T-helper 9 cell (primary cell): ENCODE measurements around the gene BPIFA1.

ENCODE experiments used
- DNase-seq: peaks from one replicate; pipeline ENCODE4 v3.0.0-alpha.2; 2020
- total RNA-seq, 2 donors: gene quantifications; one replicate each; lab custom pipeline; 2026; lab: John Stamatoyannopoulos, UW

Gene BPIFA1
- total RNA-seq: 0 reads per million in 2 donors

DNA sequence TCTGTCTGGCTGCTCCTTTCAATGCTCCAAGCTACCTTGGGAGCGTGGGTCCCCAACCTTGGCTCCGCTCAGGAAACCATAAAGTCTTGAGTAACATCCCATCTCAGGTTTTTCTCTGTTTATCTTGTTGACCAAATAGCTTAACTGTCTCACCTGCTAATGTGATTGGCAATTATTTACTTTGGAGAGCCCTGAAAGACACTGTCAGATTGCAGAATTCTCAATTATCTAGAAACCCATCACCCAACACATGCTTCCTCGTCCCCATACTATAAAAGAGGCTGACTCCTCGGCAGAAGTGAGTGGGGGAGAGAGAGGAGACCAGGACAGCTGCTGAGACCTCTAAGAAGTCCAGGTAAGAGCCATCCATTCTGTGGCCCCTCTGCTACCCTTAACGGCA is at the start of gene BPIFA1:
BPIFA1 (plus strand) TSS at position 301 of the 400 bp plus-strand sequence. CDS start 1,716 bp downstream, outside the sequence.
- no peak for DNase-seq

DNA sequence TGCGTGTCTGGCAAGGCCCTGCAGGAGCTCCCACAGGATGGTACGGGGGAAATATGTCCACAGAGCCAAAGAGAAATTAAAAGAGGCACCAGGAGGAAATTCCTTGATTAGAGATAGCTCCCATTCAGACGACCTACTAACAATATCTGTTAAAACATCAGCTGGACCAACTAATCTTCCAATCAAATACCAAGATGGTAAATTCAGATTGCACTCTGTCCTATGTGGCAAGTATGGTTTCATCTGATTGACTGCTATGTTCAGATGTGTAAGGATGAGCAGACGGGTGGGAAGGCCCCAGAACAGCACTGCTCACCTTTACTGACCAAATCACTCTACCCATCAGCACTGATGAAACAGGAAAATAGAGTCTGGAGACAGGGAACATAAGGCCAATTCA is 48.3 kb upstream of the BPIFA1 start:
- DNase-seq: no peak

DNA sequence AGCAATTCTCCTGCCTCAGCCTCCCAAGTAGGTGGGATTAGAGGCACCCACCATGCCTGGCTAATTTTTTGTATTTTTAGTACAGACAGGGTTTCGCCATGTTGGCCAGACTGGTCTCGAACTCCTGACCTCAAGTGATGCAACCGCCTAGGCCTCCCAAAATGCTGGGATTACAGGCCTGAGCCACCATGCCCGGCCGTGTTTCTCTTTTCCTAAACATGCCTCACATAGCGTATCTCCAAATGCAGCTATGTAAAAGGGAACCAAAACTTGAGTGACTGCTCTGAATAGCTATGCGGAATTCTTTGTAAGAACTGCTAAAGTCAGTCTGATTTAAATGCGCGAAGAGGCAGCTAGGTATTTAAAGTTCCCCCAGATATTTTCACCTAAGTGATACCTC is 47.4 kb upstream of the BPIFA1 start:
- no peak for DNase-seq

DNA sequence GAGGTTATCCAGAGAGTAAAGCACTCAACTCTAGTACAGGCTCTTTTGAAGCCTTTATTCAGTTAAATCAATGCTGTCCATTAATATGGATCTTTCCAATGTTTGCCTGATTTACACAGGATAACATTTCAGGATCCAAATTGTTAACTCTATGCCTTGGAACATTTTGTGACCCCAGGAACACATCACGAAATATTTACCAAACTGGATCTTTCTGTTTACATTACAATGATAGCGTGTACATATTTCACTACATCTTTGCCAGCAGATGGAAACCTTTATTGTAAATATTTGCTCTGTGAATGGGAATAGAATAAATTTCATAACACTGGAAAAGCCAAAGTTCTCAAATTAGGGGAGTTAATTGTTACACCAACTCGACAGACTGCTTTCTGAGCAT is 44.3 kb upstream of the BPIFA1 start:
- no peak for DNase-seq

DNA sequence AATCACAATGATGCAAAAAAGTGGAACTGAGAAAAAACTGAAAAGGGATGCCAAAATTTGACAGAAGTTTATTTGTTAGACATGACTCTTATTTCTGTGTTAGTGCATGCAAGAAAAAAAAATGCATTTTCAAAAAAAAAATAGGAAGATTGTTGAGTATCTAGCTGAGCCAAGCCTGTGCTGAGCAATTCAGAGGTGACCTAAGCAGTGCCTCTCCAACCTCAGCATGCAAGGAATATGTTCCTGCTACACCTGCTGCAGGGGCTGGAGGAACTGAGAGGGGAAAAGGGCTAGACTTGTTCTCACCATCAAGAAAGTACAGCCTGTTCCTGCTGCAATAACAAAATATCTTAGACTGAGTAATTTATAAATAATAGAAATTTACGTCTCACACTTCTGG is 43.8 kb upstream of the BPIFA1 start:
- no peak for DNase-seq

DNA sequence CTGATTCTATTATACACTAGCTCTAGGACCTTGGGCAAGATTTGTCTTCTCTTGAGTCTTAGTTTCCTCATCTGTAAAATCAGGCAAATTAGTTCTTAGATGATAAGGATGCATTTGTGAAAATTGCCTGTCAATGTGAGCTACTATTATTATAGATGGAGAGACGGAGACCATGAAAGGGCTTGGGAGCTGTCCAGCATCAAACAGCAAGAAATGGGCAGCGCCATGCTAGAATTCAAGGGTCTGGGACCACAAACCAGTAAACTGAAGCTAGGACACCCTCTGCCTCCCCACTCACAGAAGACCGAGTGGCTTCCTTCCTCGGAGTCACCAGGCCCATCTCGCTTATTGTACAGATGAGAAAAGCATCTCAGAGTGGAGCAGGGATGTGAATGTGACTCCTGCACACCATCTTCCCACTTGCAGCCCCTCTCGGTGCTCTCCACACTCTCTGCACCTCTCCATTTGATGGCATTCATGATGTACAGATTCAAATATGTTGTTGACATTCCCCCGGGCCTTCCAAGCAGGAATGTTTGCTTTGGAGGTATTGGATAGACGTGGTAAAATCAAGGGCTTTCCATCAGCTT is 42.8 kb upstream of the BPIFA1 start:
- no peak for DNase-seq

DNA sequence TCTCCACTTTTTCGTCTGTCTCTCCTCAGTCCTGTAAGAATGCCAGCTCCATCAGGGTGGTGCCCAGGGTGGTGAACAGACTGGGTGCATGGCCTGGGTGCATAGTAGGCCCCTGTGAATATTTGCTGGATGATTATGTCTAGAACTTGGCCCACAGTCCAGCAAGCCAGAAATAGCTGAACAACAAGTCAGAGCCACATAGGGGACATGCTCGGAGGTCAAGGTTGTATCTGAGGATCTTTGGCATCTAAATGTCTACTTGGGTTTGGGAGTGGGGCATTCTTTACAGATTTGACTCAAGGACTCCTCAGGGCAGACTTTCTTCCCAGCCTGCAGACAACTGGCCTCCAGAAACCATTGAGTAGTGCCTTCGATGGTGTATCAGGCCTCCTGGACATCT is 36.8 kb upstream of the BPIFA1 start:
- no peak for DNase-seq

DNA sequence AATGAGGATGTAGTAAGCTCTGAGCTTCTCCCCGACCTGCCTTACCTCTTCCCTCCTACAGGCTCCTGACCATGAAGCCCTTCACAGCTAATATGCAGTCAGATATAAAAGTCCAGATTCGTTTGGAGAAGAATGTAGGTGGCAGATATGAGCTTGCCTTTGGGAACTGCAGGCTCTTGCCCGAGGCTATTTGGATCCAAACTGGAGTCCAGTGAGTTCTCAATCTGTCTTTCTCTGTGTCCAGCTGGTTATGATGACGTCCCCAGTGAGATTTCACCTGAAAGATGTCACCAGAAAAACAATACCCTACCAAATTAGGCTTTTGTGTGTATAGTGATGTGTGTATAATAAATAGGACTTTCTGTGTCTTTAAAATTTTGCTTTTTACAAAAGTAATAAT is 33.3 kb upstream of the BPIFA1 start:
- no peak for DNase-seq

DNA sequence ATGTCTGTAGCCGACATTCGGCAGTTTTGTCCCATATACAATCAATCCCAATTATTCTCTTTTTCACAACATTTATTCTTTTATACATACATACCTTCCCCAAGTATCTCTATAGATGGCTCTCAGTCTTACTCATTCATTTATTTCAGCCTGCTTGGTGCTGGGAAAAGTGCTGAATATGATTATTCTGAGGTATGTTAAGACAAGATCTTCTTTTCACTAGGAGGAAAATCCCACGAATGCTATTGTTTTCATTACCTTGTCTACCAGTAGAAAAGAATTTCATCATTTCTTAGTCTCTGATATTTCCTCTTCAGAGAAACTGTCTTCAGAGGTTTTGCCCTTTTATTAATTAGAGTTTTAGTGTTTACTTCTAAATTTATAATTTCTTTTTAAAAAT is 32.4 kb upstream of the BPIFA1 start:
- DNase-seq: no peak

DNA sequence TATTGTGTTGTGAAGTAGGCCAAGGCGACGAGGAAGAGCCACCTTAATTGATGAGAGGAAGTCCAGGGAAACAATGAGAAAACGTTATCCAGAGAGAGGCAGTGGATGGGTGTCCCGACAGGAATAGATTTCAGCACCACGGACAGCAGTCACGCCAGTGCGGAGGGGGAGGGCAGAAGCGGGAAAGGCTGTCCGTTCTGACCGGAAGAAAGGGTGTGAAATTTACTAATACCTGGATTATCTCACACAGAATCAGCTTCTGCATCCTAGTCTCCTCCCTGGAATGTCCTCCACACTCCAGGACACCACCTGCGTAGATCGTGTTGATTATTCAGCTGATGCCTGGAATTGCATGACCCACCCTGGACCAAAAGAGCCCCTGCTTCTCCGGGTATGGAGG is 26.0 kb upstream of the BPIFA1 start:
- peak; percentile 11 for DNase-seq

DNA sequence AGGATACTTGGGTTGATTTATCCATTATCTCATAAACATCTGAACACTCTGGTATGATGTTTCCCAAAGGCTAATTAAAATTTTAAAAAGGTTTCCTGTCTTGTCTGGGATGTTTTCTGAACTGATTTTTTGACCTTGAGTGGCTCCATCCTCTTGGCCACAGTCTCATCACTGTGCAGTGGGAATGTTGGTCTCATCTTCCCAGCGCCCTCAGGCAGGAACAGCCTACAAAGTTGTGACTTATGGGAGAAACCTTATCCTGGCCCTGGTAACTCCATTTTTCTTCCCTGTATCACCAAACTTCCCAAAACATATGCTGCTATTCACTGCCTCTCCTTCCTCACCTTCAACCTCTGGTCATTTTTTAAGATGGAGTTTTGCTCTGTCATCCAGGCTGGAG is 25.4 kb upstream of the BPIFA1 start:
- no peak for DNase-seq

DNA sequence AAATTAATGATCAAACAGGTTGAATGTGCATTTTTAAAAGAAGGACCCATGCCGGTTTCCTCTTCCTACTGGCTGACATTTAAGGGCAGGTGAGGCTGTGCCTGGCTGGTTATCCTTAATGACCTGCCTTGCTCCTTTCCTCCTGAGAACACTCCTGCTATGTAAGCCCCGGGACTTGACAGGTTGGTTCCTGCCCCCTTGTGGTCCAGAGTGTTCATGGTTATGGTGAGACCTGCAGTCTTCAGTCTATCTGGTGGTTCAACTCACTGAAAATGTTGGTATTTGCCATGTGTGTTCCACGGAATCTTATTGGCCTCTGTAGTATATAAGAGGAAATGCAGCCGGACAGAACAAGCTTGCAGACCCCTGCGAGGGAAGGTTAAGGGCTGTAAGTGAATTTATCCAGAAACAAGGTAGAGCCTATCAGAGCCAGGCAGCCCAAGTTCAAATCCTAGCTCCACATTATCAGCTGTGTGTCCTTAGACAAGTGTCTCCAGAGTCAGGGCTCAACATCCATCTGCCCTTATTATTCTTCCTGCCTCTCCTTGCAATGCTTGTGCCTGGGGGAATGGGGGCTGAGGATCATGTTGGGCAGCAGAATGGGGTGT is 23.9 kb upstream of the BPIFA1 start:
- no peak for DNase-seq

DNA sequence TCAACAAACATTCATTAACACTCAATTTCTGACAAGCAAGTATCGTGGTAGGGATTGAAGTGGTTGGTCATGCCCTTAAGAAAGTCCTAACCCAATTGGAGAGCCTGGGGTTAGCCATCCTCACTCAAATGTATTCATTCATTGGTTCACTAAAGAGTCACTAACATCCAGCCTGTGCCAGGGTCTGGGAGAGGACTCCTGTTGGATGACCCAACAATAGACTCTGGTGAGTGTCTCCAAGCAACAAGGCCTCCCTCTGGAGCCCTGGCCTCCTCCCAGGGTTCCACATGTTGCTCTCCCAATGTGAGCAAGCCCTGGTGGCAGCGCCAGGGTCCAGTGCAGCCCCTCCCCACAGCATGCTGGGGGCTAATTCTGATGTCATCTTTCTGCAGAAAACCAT is 18.7 kb upstream of the BPIFA1 start, which contains the start of gene BPIFA3:
BPIFA3 (plus strand) TSS at position 301 of the 400 bp plus-strand sequence. CDS start 185 bp downstream, outside the sequence.
- DNase-seq: no peak

DNA sequence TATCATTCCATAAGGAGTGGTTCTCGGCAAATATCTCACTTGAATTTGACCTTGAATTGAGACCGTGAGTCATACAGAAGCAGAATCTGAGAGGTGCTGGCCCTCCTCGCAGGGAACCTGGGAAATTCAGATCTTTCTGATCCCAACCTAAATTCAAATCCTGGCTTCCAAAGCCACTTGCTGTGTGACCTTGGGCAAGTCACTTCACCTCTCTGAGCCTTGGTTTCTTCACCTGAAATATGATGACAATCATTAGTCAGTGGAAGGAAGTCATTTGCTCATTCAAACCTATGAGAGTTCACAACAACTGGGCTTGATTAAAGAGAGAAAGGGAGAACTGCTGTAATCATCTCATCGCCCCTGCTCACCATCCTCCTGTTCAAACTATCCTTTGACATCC is 11.4 kb upstream of the BPIFA1 start:
- no peak for DNase-seq

DNA sequence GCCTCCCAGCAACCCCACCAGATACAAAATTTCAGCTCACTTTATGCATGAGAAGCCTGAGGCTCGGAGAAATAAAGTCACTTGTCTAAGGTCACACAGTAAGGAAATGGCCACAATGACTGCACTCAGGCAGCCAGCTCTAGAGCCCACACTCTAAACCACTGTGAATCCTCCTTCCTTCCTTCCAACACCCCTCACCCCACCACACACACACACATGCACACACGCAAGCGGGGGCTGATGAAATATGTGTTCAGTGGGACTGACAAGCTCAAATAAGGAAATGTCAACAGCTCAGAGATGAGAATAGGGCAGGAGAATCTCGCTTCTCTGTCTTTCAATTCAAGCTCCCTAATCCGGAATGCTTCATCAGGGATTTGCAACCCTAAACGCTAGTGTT is 6.0 kb upstream of the BPIFA1 start:
- no peak for DNase-seq

DNA sequence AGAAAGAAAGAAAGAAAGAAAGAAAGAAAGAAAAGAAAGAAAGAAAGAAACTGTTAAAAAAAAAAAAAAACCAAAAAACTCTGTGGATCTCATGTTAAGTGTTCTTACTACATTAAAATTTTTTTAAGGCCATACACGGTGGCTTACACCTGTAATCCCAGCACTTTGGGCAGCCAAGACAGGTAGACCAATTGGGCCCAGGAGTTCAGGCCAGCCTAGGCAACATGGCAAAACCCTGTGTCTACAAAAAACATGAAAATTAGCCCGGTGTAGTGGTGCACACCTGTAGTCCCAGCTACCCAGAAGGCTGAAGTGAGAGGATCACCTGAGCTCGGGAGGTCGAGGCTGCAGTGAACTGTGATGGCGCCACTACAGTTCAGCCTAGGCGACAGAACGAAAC is 4.6 kb upstream of the BPIFA1 start:
- DNase-seq: no peak

DNA sequence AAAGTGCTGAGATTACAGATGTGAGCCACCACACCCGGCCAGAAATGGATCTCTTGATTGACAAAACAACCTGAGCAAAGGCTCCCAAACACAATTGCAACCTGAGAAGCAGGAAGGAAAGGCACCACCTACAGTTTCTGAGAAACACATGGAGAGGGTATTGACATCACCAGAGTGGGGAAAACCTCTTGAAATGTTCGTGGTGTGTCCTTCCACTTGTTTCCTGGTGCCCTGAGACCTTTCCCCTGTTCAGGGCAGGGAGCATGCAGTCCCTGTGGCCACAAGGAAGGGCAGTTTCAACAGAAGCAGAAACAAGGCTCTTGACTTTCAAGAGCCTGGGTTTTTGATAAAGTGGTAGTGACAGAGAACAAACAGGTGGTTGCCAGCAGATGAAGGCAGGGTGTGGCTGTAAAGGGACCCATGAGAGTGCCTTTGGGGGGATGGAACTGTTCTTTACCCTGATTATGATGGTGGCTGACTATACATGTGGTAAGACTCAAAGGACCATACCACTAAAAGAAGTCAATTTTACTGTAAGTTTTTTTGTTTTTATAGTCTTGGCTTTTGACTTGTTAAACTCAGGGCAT is 3.2 kb upstream of the BPIFA1 start:
- DNase-seq: no peak

DNA sequence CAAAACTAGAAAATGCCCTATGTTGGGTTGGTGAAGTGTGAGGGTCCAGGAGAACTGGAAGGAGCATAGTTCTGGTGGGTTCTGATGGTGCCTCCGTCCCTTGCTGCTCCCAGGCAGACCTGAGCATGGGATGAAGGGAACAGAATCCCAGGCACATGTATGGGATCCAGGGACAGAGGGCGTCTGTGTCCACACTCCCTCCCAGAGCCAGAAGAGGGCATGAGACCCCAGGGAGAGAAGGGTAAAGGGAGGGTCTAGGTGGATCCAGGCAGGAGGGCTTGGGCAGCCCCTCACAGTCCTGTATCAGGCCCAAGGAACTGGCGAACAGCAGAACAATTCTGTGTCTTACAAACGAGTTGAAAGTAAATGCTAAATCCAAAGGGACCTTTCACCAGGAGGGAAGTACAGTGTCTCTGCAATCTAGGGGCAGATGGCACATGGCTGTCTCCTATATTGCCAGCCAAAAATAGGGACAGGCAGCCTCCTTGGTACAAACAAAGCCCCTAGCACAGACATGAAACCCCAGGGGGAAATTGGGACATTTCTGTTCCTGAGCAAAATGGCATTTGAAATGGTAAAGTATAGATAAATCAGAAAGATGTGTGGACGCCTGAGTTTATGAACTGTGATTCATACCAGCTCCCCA is 2.5 kb upstream of the BPIFA1 start:
- no peak for DNase-seq

DNA sequence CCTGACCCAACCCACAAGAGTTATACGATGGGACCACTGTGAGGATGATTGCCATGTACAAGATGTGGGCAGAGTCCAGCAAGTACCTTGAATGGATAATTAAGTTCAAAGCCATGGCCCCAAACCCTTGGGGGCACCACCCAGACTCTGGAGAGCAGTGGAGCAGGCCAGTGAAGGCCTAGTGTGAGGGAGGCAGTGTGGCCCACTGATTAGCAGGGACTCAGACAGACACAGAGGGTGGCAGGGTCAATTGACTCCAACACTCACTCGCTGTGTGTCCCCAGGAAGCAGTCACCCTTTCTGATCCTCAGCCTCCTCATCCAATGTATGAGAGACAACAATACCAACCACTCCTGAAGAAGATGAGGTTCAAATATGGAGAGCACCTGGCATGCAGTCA is 1.7 kb upstream of the BPIFA1 start:
- DNase-seq: no peak

DNA sequence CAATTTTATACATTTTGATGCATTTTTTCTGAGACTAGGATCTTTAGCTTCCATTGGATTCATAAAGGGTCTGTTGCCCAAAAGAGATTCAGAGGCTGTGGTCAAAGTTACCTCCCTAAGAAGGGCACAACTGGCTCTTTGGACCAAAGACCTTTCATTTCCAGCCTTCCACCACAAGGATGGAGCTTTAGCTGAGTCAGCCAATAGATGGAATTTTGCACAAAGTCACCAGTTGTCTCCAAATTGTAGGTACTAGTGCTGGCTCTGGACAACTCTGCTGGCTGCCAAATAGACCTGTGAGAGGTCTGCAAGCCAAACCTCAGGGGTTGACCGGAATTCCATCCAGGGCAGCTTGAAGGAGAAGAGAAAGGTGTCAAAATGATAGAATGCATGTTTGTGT is 555 bp downstream of the BPIFA1 start:
- DNase-seq: no peak

DNA sequence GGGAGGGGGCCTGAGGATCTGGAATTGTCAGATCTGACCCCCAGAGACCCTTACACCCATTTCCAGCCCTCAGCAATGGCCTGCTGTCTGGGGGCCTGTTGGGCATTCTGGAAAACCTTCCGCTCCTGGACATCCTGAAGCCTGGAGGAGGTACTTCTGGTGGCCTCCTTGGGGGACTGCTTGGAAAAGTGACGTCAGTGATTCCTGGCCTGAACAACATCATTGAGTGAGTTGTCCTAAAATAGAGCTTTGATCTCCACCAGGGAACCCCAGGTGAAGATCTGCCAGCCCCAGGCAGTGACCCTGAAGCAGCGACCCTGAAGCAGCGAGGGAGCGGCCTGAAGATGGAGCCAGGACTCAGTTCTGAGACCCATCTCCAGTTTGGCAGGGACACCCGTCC is 2.2 kb downstream of the BPIFA1 start:
- DNase-seq: no peak

DNA sequence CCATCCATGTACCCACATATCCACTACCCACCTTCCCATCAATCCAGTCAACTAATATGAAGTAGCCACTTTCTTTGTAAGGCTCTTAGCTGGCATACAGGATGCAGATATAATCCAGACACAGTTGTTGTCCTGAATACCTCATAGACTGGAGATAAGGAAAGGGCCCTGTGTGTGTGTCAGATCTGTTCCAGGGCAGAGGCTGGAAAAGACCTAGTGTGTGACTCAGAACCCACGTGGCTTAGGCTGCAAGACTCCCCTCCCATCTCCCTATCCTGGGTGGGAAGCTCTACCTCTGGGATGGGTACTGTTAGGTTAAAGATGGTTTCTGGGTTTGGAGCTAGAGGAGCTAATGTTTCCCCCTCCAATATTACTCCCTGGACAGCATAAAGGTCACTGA is 3.6 kb downstream of the BPIFA1 start:
- no peak for DNase-seq

DNA sequence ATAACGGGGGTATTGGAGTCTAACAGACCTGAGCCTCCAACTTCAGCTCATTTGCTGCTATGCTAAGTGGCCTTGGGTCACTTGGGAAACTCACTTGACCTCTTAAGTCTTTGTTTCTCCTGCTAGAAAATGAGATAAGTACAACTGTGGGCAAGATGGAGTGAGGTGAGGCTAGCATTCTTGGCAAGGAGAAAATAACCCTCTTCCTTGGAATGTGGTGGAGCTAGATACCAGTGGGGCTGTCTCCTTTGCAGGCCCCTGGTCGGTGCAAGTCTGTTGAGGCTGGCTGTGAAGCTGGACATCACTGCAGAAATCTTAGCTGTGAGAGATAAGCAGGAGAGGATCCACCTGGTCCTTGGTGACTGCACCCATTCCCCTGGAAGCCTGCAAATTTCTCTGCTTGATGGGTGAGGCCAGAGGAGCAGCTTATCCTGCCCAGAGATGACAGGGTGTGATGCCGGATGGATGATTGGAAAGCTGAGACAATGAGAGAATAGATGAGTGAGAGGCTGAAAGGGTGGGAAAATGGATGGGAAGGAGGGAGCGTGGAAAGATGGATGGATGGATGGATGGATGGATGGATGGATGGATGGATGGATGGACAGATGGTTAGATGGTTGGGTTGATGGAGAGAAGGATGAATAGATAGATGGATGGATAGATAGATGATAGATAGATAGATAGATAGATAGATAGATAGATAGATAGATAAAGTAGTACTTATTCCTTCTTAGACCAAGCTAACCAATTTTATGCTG is 4.4 kb downstream of the BPIFA1 start:
- DNase-seq: no peak
